GM18511 (cell line): ENCODE measurements around the gene CHMP2A.

Source experiments
- ATAC-seq: cut with Tn5 transposase; IDR thresholded peaks from one replicate; pipeline ENCODE4 v1.9.1; 2021; ENCODE audit warnings: mild to moderate bottlenecking, moderate library complexity; ENCODE audit not compliant: unreplicated experiment

Gene CHMP2A

GRCh38 chr19:58556622-58557220, 1.8 kb upstream of the CHMP2A start:
- ATAC-seq = no peak

- ATAC-seq = no peak
Measured at GRCh38 chr19:58555920-58556621, 1.2 kb upstream of the CHMP2A start.

DNA sequence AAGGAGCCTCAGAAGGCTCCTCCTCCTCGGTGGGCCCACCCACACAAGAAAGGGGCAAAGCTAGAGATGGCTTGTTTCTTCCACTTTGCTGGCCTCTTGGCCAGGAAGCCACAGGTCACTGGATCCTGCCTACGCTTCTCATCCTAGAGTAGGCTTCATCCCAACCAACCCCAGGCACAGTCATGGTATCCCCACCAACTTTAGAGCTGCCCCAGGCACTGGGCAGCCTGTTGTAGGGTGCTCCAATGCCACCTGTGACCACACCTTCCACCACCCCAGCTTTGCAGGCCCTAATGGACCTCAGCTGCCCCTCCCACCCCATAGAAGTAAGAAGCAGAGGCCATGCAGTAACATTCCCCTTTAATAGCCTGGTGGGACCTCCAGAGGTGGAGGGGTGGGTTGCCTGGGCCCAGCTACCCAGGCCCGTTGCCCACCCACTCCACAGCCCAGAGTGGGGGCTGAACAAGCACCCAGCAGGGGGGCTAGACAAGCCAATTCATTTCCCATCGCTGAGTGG, 522 bp upstream of the CHMP2A start:
- no peak for ATAC-seq

DNA sequence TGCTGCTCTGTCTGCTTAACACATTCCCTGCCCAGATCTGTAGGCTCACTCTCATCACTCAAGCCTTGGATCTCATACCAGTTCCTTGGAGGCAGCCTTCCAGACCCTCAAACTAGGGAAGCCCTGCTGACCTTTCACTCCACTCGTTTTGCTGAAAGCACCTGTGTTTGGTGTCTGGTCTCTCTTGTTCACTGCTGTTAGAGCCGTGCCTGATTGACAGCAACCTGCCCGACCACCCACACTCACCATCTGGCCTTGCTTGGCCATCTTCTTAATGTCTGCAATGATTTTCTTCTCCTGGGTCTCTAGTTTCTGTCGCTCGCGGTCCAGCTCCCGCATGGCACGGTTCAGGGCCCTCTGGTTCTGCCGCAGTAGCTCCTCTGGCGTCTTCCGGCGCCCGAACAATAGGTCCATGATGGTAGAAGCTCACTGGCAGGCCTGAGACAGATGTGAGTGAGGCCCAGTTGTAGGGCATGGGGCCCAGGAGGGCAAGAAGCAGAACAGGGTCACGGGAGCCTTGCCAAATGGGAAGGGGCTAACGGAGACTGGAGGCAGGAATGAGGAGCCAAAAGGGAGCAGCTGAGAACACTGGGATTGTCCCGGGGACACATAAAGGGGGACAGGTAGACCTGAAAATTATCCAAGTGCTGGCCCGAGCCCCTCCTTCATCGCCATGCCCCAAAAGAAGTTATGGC, 959 bp downstream of the CHMP2A start:
- ATAC-seq = no peak

GRCh38 chr19:58552655-58553054, 2.2 kb downstream of the CHMP2A start:
- no peak for ATAC-seq

GRCh38 chr19:58551577-58552471, 3.1 kb downstream of the CHMP2A start:
- ATAC-seq = no peak

GRCh38 chr19:58551123-58551497, 3.8 kb downstream of the CHMP2A start:
- ATAC-seq = no peak

- ATAC-seq = no peak
Measured at GRCh38 chr19:58550362-58551122, 4.4 kb downstream of the CHMP2A start.

DNA sequence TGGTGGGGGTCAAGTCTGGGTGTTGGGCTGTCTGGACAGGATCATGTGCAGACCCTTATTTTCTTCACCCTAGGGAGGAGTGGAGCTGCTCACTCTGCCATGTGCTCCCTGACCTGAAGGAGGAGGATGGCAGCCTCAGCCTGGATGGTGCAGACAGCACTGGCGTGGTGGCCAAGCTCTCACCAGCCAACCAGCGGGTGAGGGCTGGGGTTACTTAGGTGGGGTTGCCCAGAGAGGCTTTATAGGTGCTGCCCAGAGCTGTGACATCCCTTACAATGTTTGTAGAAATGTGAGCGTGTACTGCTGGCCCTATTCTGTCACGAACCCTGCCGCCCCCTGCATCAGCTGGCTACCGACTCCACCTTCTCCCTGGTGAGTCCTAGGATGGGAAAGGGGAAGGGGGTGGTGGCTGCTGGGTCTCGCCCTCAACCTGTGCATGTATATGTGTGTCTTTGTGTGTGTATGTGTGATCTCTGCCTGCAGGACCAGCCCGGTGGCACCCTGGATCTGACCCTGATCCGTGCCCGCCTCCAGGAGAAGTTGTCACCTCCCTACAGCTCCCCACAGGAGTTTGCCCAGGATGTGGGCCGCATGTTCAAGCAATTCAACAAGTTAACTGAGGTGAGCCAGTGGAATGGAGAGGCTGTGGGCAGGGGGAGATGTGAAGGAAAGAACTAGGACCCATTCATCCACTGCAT, 5.1 kb downstream of the CHMP2A start:
- no peak for ATAC-seq

GRCh38 chr19:58548859-58549663, 5.8 kb downstream of the CHMP2A start:
- ATAC-seq = no peak

DNA sequence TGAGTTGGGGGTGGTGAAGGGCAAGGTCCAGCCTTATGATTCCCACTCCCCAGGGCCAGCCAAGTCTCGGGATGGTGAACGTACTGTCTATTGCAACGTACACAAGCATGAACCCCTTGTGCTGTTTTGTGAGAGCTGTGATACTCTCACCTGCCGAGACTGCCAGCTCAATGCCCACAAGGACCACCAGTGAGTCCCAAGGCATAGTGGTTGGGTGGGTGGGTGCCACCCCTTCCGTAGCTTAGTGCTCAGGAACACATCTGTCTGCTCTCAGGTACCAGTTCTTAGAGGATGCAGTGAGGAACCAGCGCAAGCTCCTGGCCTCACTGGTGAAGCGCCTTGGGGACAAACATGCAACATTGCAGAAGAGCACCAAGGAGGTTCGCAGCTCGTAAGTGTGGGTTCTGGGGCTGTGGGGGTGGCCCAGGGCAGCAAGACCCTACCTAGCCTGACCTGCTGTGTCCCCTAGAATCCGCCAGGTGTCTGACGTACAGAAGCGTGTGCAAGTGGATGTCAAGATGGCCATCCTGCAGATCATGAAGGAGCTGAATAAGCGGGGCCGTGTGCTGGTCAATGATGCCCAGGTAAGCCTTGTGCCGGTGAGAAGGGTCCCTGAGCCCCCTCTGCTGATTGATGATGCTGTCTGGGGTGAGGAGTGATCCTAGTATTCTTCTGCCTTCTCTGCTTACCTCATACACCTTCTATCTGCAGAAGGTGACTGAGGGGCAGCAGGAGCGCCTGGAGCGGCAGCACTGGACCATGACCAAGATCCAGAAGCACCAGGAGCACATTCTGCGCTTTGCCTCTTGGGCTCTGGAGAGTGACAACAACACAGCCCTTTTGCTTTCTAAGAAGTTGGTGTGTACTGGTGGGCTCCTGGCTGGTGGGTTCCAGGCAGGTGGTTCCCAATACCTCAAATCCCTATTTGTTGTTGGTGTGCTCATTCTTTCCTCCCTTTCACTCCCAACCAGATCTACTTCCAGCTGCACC, 7.3 kb downstream of the CHMP2A start:
- no peak for ATAC-seq

- ATAC-seq = no peak
Measured at GRCh38 chr19:58546019-58546530, 8.8 kb downstream of the CHMP2A start.

DNA sequence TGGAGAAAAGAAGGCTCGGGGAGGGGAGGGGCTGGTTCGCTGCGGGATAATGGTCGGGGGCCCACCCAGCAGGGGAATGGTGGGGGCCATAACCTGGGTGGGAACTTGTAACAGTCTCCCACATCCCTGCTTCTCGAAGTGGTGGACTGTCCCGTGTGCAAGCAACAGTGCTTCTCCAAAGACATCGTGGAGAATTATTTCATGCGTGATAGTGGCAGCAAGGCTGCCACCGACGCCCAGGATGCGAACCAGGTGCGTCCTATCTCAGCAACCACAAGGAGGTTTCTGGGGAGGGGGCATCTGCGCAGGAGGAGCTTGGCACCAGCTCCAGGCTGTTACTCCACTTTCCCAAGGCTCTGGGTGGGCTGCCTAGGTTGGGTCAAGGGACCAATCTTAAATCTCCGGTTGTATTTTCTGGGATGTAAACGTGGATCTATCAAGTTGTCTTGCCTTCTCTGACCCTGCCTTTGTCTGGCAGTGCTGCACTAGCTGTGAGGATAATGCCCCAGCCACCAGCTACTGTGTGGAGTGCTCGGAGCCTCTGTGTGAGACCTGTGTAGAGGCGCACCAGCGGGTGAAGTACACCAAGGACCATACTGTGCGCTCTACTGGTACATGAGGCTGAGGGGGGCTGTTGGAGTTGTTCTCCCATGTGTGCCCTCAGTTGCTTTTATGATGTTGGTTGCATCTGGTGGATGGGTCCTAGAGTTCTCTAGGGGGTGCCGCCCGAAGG, 9.5 kb downstream of the CHMP2A start:
- no peak for ATAC-seq

GRCh38 chr19:58544591-58545285, 10.2 kb downstream of the CHMP2A start:
- ATAC-seq = peak; percentile 48

GRCh38 chr19:58543826-58544590, 10.9 kb downstream of the CHMP2A start, which contains the start of gene TRIM28:
TRIM28 (plus strand) TSS chr19:58544064; CDS start chr19:58544758, 694 bp downstream.
- ATAC-seq = peak; percentile 86
